AG10803 (cell line): Measurements from ENCODE around the gene RAPGEF1.
A peak's percentile ranks its signal among the peaks of the same experiment; 100 is the strongest.

ENCODE experiments used
- DNase-seq: peaks from one replicate; pipeline ENCODE4 v3.0.0; 2010; ENCODE audit warnings: low read depth
- H3K4me3 ChIP-seq: 2 replicates; pipeline ENCODE4 v1.5.1; 2011; ENCODE audit warnings: mild to moderate bottlenecking, low read length, control low read depth
- TF ChIP-seq, protein P1 (sequence below): conservative IDR thresholded peaks from 2 replicates; pipeline ENCODE4 v1.5.1; 2011; ENCODE audit warnings: mild to moderate bottlenecking, low read length, control low read depth, inconsistent platforms

The RAPGEF1 gene

DNA sequence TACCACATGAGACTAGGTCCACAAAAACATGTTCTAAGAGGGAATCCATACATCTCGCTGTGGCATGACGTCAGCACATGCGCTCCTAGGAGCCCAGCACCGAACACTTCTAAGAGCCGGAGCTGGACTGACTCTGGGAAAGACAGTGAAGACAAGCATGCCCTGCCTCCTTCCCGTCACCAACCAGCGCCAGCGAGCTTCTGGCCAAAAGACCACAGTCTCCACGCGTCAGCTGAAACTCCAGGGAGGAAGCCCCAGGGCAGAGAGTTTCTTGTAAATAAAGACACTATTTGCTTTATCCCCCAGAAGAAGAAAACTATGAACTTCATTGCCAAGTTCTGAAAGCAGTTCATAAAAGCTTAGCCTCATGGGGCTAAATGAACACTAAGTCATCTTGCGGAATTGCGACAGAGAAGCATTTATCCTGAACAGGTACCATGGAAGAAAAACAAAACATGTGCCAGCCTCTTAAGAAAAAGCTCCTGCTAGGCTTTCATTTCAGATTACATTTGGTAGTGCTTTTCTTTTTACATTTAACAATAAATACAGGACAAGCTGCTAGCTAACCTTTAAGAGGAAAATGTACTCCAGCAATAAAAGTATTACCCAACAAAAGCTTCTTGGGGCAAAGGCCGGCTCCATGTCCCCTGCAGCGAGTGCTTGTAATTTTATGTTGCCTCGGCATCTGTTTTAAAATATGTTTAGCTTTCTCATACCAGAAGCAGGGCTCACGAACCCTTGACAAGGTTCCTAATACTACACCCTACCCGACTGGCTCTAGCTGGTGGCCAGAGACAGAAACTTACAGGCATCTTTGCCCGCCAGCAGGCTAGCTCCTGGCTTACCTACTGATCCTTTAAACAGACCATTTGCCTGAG lies 98.0 kb downstream of the RAPGEF1 start:
- H3K4me3 ChIP-seq: no peak overlapping the region
- no peak for DNase-seq
- TF ChIP-seq, protein P1, sequence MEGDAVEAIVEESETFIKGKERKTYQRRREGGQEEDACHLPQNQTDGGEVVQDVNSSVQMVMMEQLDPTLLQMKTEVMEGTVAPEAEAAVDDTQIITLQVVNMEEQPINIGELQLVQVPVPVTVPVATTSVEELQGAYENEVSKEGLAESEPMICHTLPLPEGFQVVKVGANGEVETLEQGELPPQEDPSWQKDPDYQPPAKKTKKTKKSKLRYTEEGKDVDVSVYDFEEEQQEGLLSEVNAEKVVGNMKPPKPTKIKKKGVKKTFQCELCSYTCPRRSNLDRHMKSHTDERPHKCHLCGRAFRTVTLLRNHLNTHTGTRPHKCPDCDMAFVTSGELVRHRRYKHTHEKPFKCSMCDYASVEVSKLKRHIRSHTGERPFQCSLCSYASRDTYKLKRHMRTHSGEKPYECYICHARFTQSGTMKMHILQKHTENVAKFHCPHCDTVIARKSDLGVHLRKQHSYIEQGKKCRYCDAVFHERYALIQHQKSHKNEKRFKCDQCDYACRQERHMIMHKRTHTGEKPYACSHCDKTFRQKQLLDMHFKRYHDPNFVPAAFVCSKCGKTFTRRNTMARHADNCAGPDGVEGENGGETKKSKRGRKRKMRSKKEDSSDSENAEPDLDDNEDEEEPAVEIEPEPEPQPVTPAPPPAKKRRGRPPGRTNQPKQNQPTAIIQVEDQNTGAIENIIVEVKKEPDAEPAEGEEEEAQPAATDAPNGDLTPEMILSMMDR: no peak

DNA sequence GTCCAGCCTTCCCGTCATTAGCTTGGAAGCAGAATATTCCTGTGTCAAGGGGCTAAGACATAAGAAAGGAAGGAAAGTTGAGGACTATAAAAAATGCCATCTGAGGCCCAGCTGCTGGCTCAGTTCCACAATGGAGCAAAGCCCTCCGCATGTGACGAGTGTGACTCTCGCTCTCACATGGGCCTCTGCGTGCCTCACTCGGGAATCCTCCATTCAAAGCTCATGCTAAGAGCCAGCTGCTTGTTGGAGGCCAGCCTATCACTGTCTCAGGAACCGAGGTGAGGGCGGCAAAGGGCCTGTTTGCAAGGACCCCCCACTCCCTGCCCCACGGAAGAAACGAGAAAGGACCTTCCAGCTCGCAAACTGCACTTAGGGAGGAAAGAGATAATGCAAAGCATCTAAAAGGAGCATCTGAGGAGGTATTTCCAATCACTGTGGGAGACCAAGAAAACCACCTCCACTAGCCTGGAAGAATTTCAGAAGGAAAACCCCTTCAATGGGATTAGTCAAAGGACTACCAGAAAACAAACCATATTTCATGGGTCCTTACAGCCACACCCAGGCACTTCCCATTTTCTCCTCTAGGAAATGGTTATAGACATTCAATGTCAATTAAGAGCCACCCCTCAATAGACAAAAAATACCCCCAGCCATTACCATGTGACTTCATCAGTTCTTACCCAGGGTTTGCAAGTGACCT lies 99.3 kb downstream of the RAPGEF1 start:
- H3K4me3 ChIP-seq: no peak overlapping the region
- no peak for DNase-seq
- TF ChIP-seq, protein P1: no peak

DNA sequence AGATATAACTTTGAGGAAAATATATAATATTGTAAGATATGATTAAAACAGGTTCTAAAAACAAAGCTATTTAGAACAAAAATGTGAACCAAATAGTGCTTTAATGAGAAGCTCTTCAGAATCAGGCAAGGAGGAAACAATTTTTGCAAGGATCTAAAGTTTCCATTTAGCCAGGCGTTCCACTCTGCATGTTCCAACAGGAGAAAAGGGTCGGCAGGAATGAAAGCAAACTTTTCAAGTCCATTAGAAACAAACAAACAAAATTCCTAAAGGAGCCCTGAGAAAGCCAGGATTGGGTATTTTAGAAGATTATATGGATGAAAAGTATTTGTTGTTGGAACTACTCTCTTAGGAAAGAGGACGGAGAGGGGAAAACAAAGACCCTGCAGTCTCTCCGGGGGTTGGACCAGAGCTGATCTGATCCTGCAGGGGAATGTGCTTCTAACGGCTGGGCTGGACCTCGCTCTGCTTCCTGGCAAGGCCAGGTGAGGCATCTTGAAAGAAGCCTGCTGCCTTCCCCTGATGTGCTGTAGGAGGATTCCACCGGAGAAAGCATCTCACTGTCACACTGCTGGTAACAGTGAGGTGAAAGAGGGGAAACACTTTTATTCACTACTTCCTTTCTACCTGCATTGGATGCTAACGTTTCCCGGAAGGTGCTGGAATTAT lies 100.0 kb downstream of the RAPGEF1 start:
- H3K4me3 ChIP-seq: no peak overlapping the region
- TF ChIP-seq, protein P1: no peak
- DNase-seq: no peak

- no peak overlapping the region for H3K4me3 ChIP-seq
- TF ChIP-seq, protein P1: no peak
- no peak for DNase-seq
Measured at GRCh38 chr9:131636593-131636992, 103.3 kb downstream of the RAPGEF1 start.

GRCh38 chr9:131635892-131636291 lies 104.0 kb downstream of the RAPGEF1 start:
- no peak overlapping the region for H3K4me3 ChIP-seq
- TF ChIP-seq, protein P1: no peak
- no peak for DNase-seq

GRCh38 chr9:131635285-131635684 lies 104.6 kb downstream of the RAPGEF1 start:
- no peak overlapping the region for H3K4me3 ChIP-seq
- TF ChIP-seq, protein P1: peak; percentile 21
- DNase-seq: peak; percentile 96
